Activated effector memory CD4-positive, alpha-beta T cell treated with Interleukin-2 at 50 U/mL for 16 hours (primary cell): ENCODE results near the gene AGO4.
"Not testable (repeated sequence)": the region's sequence is repeated elsewhere in the genome, so short reads cannot be mapped to it uniquely, and the experiment has no call there.

Source experiments
- DNase-seq: peaks from one replicate; pipeline ENCODE4 v3.0.0-alpha.2; 2020

AGO4 gene

DNA sequence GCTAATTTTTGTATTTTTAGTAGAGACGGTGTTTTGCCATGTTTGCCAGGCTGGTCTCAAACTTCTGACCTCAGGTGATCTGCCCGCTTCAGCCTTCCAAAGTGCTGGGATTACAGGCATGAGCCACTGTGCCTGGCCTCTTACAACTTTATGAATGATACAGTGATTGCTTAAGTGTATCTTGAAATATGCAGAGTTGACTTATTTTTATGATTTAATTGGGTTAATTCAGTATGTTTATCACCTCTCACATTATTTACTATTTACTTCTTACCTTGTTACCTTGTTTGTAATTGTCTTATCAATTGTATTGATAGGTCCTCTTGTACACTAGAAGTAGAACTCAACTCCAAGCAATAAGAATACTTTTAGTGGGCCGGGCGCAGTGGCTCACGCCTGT is 4.9 kb downstream of the AGO4 start:
- DNase-seq: not testable (repeated sequence)

DNA sequence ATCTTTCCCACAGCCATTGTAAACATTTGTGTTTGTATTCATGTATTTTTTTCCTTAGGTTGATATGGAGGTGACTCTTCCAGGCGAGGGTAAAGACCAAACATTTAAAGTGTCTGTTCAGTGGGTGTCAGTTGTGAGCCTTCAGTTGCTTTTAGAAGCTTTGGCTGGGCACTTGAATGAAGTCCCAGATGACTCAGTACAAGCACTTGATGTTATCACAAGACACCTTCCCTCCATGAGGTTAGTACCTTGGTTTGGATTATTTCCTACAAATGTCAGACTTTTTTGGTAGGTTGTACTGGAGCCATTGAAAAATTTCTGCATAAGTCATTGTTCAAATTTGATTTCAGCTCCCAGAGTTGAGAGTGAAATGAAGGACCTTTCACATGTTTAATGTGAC is 17.4 kb downstream of the AGO4 start:
- DNase-seq: no peak

DNA sequence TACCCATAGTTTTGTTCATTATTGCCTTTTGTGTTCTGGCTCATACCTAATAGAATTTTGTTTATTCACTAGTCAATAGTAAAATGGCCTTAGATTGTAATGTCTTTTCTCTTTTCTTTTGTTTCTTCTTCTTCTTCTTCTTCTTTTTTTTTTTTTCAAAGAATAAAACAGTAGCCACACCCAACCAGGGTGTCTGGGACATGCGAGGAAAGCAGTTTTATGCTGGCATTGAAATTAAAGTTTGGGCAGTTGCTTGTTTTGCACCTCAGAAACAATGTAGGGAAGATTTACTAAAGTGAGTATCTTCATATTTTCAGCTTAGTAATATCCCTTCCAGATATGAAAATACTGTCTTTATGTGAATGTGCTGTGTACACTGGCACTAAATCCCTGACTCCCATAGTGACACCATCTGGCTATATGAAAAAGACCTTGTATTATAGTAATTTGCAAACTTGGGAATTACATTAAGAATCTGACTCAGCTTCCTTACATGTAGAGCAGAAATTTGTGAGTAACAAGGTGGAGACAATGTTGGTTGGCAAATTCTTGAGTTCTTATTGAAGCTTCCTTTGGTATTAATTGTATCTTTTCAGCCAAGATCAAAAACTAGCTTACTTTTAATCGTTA is 24.6 kb downstream of the AGO4 start:
- DNase-seq: no peak

DNA sequence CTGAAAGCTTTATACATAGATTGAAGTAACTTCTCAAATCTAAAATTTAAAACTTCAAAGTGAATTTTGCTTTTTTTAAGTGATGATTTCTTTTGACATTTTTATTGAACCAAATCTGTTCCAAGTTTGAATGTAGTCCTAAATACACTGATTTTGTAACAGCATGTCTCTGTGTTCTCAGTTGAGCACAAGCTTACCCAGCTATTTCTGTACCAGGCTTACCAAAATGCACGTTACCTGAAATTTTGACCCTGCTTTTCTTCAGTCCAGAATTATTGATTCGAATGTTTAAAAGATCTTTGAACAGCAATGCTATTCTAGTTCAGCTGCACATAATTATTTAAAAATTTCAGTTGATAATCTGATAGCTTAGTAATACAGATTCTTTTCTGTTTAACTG is 25.6 kb downstream of the AGO4 start:
- no peak for DNase-seq

DNA sequence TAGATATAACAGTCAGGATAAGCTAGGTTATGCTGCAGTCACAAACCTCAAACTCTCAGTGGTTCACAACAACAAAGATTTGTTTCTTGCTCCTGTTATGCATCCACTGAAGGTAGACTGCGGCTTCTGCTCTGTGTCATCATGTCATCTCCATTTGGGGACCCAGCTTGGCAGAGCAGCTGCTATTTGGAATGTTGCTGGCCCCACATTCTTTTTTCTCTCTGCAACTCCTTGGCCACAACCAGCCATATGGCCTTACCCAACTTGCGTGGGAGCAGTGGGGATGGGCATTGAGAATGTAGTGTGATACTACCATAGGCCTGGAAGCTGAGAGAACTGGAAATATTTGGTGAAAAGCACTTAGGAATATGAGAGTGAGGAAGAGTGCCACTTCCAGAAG is 26.4 kb downstream of the AGO4 start:
- no peak for DNase-seq

DNA sequence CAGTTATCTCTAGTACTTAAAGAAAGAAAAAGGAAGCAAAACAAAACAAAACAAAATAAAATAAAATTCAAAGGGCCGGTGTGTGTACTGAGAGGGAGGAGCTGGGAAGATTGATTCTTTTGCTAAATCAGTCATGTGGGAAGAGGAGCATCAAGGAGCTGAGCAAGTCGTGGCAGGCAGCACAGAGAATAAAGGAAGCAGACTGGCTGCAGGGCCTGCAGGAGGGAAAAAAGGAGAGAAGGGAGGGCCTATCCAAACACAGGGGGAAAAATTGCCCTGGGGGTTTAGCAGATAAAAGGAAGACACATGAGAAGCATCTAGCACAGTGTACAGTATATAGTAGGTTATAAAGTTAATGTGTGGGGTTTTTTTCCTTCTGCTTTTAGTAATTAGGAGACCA is 27.6 kb downstream of the AGO4 start:
- DNase-seq: no peak

DNA sequence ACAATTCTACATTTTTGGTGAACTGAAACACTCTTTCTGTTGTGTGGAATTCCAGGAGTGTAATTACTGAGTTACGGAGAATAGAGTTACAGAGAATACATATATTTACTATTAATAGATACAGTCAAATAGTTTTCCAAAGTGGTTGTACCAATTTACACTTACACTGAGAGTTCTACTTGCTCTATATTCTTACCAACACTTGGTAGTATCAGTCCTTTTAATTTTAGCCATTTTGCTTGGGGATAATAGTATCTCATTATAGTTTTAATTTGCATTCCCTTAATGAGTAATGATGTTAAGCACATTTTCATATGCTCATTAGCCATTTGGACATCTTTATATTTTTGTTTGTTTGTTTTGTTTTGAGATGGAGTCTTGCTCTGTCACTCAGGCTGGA is 28.9 kb downstream of the AGO4 start:
- DNase-seq: no peak

DNA sequence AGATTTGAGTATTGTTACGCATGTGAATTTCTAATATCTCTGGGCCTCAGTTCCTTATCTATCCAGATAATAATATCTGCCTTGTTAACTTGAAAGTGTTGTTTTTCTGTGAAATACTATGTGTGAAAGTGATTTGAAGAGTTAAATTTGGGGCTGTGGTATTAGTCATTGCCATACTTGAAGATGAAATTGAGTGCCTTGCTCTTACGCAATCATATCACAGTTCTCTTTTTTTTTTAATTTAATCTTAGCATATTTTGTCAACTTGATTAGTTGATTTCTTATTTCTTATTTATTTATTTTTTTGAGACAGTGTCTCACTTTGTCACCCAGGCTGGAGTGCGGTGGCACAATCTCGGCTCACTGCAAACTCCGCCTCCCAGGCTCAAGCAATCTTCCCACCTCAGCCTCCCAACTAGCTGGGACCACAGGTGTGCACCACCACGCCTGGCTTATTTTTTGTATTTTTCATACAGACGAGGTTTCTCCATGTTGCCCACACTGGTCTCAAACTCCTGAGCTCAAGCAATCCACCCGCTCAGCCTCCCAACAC is 31.0 kb downstream of the AGO4 start:
- DNase-seq: no peak

DNA sequence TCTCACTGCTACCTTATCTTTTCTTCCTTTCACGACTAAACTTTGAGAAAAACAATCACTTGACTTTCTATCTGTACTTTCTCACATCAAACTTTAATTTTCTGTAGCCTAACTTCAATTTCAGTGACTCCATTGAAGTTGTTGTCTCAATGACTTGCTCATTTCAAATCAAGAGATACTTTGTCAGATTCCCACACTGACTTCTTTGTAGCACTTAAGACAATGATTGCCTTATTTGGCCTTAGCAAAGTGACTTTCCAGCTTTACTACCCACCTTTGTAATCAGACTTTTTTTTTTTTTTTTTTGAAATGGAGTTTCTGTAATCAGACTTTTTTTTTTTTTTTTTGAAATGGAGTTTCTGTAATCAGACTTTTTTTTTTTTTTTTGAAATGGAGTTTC is 37.0 kb downstream of the AGO4 start:
- no peak for DNase-seq

DNA sequence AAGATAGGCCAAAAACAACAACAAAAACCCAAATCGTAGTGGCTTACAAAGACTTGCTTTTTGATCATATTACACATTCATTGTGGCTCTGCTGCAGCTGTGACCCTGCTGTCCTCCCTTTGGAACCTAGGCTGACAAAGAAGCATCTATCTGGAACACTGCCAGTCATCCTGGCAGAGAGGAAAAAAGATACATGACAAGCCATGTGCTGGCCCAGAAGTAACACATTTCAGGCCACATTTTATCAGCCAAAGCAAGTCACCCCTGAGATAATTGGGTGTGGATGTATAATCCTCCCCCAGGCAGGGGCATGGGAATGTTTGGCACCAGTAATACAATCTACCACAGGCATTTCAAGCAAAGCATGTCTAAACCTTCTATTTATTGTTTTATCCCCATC is 38.0 kb downstream of the AGO4 start:
- no peak for DNase-seq

DNA sequence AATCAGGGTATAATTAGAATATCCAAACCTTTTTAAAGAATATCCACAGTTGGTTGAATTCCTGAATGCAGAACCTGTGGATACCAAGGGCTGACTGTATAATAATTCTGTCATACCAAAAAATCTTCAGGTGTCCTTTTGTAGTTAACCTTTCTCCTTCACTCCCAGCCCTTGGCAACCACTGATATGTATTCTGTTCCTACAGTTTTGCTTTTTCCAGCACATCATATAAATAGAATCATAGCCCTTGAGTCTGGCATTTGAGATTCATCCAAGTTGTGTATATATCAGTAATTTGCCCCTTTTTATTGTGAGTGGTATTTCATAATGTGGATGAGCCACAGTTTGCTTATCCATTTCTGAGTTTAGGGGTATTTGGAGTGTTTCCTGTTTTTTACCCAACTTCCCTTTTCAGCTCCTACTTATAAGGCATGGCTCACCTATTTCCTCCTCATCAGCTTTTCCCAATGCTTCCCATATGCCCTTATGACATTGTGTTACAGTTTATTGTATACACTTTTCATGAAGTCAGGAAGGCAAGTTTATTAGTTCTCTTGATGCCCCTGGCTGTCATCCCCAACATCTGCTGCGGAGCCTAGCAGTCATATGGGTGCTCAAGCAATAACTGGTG is 40.2 kb downstream of the AGO4 start:
- DNase-seq: no peak

DNA sequence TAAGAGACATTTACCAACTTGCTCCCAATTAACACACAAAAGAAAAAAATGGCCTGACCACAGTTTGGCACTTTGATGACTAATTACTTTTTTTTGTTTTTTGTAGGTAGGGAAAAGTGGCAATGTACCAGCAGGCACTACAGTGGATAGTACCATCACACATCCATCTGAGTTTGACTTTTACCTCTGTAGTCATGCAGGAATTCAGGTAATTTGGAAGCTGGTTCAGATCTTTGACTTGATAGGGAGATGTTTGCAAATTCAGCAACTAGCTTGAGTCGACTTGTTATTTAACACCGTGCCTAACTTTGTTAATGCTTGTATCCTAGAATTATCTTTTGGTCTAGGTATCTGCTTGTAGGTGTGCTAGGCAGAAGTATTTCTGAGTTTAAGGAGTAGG is 42.2 kb downstream of the AGO4 start:
- DNase-seq: no peak

DNA sequence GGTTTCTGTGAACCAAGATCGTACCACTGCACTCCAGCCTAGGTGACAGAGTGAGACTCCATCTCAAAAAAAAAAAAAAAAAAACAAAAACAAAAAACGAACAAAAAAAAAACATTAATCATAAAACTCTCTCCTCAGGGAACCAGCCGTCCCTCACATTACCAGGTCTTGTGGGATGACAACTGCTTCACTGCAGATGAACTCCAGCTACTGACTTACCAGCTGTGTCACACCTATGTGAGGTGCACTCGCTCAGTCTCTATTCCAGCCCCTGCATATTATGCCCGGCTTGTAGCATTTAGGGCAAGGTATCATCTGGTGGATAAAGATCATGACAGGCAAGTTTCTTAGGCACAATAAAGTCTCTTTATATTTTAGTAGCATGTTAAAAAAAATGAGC is 42.9 kb downstream of the AGO4 start:
- no peak for DNase-seq

DNA sequence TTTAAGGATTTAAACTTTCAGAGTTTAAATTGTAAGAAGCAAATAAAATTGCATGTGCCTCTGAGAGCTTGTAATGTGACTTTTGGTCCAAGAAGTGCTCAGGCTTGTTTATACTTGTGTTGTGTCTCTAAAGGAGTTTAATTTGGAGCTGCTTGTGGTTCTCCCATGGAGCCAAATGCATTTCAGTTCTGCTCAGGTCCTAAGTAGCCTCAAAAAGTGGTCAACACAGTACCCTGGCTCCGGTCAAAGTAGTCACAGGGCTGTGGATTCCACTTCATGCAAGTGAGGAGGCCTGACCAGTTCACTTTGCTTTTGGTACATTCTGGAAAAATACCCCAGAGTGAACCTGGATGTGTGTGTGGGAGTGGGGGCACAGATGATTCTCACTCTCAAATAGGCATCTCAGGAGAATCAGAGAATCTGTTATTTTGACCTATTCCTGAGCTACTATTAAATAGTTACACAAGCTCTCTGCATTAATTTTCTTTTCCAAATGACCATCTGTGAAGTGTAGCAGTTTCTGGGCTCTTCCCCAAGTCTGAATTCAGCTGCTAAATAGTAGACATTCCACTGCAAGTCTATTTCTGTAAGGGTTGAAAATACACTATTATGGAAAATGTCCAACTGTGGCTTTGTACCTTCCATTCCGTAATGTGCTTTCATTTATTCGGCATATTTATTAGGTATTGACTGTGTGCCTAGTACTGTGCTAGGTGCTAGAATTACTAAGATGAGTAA is 43.5 kb downstream of the AGO4 start:
- DNase-seq: no peak

DNA sequence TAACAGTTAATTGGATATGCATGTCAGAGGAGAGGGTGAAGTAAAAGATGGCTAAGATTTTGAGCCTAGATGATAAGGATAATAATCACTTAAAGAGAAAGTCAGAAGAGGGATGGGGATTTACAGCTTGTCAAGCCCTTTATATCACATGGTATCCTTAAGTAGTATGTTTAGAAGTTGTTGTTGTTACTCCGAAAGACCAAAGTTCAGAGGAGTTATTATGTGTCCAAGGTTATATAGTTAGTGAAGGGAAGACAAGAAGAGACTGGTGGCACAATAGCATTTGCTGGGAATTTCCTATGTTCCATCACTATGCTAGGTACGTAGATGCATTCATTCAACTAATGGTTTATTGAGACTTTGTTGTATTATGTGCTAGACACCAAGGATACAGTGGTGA is 44.4 kb downstream of the AGO4 start:
- no peak for DNase-seq

DNA sequence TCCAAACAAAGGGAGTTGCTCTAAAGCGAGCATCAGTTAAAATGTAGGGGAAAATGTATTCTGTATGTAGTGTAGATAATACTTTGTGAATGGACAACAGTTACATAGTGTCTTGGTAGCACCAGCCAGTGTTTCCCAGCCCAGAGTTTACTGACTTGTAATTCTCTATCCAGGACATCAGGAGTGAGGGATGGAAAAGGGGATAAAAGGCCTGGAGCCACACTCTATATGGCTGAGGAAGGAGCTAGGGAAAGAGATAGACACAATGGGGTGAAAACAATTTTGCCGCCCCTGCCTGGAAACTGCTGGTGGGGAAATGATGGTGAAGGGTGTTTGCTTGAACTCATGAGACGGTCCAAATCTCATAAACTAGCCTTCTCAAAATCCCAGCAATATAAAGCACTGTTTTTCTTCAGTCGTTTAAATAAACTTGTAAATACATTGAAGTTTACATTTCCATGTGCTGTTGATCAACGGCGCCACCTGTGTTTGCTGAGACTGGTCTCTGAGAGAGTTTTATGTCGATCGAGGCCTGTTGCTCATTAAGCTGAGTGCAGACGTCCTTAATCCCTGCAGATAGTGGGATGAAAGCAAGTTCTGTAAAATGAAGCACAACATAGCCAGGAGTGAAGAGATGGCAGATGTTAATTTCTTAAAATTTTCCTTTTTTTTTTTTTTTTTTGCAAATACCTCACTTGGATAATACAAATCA is 47.3 kb downstream of the AGO4 start:
- DNase-seq: no peak

DNA sequence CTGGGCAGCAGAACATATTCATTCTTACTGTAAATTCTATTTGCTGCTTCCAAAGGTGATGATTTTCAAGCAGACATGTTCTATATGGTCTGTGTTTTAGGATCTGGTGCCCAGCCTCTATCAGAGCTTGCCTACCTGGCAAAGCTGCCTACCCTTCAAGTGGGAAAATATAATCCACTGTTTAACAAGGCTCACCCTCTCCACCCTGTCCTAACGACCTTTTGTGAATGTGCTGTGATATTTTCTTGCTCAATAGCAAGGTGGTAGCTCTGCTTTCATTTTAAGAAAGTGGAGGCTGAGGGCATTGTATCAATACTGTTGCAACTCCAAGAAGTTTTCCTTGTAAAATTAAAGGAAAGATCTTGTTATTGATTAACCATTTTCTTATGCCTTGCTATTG is 49.1 kb downstream of the AGO4 start:
- DNase-seq: no peak

DNA sequence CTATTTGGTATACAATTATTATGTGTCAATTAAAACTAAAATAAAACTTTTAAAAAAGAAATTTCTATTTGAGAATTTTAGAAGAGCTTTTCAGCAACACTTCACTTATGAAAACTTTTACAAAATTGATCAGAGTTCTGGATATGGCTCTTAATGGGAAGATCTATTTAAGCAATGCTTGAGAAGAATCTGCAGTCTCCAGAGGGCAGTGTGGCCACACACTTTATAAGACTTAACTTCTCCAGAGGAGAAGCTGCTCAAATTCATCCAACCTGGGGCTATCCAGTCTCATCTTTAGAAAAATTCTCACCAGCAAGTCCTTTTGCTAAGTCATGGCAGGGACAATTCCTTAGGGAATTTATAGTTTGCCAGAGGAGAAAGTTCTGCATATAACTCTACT is 50.0 kb downstream of the AGO4 start:
- no peak for DNase-seq

DNA sequence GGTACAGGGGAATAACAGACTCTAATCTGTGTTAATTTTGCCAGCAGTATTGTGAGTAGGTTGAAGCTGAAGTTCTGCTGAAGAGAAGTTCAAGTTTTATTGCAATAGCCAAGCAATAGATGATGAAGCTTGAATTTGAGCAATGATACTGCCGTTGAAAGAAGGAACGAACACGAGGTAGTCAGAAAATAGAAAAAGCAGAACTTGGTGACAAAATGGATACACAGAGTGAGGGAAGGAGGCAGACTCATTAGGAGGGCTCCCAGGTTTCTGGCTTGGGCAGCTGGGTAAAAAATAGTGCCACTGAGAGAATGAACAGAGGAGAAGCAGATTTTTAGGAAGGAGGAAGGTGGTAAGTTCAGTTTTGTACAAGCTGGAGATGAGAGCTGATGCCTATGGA is 52.9 kb downstream of the AGO4 start:
- DNase-seq: no peak

DNA sequence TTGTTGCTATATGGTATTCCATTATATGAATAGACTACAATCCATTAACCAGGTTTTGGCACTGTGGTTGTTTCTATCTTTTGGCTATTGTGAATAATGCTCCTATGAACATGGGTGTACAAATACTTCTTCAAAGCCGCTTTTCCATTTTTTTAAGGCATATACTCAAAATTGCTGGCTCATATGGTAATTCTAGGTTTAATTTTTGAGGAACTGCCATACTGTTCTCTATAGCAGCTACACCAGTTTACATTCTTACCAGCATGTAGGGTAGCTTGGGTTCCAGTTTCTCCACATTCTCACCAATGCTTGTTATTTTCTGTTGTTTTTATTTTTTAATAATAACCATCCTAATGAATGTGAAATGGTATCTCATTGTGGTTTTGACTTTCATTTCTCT is 55.3 kb downstream of the AGO4 start:
- no peak for DNase-seq

DNA sequence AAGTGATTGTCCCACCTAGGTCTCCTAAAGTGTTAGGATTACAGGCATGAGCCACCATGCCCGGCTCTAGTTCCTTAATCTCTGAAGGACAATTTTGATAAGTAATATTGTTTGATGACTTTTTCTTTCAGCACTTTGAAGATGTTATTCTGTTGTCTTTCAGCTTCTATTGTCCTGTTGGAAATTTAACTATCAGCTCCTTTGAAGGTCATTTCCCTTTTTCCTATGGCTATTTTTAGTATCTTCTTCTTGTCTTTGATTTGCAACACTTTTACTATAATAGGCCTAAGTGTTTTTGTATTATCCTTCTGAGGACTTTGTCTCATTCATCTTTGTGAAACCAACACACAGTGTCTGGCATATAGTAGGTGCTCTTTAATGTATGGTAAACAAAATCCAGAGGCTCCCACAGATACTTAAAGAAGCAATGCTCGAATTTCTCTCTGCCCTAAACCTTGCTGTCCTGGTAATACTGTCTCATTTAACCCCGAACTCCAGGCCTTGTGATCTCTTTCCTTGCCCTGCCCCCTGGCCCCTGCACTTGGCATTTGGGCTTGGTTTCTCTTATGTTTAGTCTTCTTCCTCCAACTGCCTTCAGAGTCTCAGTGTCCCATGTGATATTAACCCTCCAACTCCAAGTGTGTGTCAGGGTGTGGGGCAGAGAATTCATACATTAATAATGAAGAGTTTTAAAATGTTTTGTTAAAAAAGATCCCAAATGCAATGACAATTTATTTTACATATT is 56.2 kb downstream of the AGO4 start:
- DNase-seq: no peak

DNA sequence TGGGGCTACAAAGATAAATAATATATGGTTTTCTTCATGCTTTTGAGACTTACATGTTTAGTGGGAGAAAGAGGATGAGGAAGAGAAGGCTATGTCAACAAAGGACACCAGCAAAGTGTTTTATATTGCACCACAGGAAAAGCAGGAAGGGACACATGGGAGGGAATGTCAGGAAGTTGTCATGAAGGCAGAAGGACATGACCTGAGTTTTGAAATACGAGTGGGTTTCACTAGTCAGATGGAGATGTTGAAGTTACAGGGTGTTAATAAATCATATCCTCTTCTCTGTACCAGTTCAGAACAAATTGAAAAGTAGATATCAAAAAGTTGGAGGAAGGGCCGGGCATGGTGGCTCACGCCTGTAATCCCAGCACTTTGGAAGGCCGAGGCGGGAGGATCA is 57.0 kb downstream of the AGO4 start:
- DNase-seq: no peak

DNA sequence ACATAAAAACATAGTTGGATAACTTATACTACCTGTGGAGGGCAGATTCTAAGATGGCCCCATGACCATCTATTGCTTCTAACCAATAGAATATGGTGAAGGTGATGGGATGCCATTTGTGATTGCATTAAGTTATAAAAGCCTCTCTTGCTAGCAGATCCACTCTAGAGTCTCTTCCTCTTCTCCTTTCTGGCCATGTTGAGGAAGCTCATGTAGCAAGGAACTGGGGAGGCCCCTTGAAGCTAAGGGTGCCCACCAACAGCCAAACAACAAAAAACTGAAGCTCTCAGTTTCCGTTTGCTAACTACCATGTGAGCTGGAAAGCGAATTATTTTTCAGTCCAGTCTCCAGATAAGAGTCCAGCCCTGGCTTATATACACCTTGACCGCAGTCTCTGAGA is 59.2 kb downstream of the AGO4 start:
- DNase-seq: no peak
